HG02642 (cell line): ENCODE measurements around the gene DHX34.

Experiments
- ATAC-seq: cut with Tn5 transposase; IDR thresholded peaks from one replicate; pipeline ENCODE4 v1.9.1; 2021; ENCODE audit warnings: mild to moderate bottlenecking; ENCODE audit not compliant: unreplicated experiment, poor library complexity

DHX34 gene

GRCh38 chr19:47413941-47414340 is 64.8 kb downstream of the DHX34 start:
- ATAC-seq: no peak

DNA sequence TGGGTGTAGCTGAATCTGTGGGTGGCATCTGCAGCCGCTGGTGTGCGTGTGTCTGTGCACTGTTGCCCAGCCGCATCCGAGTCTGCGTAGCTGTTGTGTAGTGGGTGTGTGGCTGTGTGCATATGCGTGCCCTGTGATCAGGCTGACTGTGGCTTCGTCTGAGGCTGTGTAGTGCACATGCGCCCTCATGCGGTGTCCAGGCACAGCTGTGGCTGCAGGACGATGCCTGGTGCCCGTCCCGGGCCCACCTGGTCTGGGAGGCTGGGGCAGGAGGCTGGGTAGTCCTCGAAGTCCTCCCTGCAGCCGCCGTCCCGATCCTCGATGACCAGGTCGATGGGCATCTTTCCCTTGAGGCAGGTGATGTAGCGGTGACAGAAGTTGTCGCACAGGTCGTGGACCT is 65.4 kb downstream of the DHX34 start:
- ATAC-seq: no peak

DNA sequence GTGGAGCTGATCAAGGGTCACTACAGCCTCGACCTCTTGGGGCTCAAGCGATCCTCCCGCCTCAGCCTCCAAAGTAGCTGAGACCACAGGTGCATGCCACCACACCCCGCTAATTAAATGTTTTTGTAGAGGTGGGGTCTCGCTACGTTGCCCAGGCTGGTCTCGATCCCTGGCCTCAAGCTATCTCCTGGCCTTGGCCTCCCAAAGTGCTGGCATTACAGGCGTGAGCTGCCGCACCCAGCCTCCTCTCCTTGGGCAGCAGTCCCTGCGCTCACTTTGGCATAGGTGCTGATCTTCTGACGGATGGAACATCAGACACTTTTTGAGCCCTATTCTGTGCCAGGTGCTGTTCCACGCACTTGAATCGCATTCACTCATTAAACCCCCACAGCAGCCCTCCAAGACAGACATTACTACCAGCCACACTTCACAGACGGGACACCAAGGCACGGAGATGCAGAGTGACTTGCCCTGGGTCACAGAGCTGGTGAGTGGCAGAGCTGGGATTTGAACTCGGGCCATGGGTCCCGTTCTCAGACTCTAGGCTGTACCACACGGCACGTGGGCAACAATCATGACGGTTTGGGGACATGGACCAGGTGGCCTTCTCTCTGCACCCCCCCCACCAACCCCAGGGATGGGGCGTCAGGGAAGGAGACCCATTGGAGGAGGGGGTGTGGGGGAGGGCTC is 67.0 kb downstream of the DHX34 start:
- no peak for ATAC-seq

DNA sequence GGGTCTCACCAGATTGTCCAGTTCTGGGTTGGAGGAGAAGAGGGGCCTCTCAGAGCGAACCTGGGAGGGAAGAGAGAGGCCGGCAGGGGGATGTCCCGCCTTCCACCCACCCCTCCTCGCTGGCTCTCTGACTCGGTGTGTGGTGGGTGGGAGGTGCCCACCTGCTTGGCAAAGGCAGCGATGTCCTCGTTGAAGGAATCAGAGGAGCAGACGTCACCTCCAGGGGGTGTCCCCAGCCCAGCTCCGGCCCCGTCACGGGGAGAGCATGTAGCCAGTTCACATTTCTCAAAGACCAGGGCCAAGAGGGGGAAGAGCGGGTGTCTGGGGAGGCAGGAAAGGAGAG is 67.5 kb downstream of the DHX34 start:
- no peak for ATAC-seq

DNA sequence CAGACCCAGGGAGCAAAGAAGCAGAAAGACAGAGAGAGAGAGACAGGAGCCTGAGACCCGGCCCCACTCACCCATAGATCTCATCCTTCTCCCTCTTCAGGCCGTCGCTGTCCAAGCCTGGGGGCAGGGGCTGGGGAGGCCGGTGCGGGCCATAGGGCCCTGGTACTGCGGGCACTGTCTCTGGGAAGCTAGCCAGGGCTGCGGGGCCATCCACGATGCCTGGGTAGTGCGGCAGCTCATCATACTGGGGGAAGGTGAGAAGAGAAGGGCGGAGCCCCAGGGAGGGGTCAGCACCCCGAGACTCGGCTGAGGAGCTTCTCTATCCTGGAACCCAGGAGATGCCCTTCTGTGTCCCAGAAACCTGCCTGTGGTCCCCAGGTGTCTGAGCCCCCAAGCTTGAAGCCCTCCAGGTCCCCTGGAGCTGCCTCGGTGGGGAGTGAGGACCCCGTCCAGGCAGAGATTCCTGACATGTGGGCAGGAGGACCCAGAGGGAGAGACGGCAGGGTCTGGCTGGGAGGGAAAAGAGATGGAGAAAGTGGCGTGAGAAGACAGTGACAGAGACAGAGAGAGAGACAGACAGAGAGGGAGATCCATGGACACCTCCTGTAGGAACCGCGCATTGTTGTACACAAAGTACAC is 68.1 kb downstream of the DHX34 start:
- no peak for ATAC-seq

- no peak for ATAC-seq
These were observed 68.9 kb downstream of the DHX34 start for GRCh38 chr19:47417746-47418691.

DNA sequence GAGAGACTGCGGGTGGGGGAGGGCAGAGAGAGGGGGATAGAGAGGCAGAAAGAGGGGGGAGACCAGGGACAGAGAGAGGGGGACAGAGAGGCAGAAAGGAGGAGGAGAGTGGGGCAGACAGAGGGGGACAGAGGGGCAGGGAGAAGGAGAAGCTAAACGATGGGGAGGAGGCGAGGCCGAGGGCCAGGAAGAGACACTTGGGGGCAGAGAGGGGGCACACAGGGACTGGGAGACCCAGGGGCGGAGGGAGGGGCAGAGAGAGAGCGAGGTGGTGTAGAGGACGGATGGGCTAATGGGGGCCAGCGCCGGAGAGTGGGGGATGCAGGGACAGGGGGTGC is 69.5 kb downstream of the DHX34 start:
- ATAC-seq: no peak

GRCh38 chr19:47419030-47419783 is 70.1 kb downstream of the DHX34 start, which contains the start of gene MEIS3:
MEIS3 (minus strand) TSS chr19:47419527; CDS start chr19:47419081, 446 bp downstream.
- ATAC-seq: no peak

DNA sequence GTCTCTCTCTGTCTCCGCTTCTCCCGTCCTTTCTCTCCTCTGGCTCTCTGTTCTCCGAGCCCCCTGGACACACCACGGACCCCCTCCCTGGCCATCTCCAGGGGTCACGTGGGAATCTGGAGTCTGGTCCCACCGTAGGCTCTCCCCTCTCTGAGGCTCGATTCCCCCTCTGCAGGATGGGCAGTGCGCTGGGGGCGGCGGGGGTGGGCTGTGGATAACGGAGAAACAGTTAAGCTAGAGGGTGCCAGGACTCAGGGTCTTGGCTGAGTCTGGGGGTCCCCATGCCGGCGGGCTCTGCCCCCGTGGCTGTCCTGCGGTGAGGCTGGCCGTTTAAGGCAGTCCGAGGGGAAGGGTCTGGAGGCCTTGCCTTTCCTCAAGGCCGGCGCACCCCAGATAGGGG is 70.7 kb downstream of the DHX34 start:
- ATAC-seq: no peak

DNA sequence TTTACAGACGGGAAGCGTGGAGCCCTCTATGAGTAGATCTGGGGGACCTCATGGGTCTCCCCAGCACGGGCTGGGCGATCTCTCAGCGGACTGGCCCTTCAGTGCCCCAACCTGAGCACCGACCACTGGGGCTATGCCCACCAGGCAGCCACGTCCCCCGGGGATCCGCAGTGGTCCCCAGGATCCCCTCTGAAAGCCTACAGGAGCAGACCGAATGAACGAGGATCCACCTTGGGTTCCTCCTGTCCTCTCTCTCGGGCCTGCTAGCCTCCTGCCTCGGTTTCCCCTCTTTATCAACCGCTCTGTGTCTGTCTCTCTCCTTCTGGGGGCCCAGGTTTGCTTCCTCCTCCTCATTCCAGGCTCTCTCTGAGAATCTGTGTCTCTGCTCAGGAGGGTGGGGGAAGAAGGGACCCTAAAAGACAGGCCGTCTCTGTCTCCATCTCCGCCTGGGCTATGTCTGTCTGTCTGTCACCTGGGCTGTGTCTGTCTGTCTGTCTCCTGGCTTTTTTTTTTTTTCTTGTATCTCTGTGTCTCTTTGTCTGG is 72.2 kb downstream of the DHX34 start:
- no peak for ATAC-seq

DNA sequence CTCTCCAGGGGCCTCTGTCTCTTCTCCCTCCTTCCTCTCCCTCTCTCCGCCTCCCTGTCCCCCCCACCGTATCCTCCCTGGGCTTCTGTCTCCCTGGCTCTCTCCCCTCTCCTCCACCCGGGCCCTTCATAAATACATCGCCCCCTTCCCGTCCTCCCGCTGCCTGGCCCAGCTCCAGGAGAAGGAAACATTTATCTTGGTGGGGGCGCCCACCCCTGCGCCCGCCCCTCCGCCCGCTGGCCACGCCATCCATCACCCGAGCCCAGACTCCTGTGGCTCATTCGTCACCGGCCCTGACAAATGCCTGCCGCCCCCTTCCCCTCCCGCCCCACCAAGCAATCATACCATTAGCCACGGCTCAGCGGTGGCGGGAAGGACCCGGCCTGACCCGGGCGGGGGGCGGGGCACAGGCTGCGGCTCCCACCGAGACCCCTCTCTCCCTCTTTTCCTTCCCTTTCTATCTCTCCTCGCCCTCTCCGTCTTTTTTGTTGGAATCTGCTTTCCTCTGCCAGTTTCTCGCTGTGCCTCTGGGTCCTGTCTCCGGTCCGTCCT is 72.8 kb downstream of the DHX34 start:
- ATAC-seq: no peak

DNA sequence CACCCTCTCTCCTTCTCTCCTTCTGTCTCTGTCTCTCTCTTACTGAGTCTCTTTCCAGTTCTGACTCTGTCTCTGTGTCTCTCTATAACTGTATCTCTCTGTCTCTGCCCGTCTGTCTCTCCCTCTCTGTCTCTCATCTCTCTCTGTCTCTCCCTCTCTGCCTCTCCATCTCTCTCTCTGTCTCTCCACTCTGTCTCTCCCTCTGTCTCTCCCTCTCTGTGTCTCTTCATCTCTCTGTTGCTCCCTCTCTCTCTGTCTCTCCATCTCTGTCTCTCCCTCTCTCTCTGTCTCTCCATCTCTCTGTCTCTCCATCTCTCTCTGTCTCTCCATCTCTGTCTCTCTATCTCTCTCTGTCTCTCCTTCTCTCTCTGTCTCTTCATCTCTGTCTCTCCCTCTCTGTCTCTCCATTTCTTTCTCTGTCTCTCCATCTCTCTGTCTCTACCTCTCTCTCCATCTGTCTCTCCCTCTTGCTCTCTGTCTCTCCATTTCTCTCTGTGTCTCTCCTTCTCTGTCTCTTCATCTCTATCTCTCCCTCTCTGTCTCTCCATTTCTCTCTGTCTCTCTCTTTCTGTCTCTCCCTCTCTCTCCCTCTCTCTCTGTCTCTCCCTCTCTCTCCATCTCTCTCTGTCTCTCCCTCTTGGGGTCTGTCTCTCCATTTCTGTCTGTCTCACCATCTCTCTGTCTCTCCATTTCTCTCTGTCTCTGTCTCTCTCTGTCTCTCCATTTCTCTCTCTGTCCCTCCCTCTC is 73.5 kb downstream of the DHX34 start:
- no peak for ATAC-seq

DNA sequence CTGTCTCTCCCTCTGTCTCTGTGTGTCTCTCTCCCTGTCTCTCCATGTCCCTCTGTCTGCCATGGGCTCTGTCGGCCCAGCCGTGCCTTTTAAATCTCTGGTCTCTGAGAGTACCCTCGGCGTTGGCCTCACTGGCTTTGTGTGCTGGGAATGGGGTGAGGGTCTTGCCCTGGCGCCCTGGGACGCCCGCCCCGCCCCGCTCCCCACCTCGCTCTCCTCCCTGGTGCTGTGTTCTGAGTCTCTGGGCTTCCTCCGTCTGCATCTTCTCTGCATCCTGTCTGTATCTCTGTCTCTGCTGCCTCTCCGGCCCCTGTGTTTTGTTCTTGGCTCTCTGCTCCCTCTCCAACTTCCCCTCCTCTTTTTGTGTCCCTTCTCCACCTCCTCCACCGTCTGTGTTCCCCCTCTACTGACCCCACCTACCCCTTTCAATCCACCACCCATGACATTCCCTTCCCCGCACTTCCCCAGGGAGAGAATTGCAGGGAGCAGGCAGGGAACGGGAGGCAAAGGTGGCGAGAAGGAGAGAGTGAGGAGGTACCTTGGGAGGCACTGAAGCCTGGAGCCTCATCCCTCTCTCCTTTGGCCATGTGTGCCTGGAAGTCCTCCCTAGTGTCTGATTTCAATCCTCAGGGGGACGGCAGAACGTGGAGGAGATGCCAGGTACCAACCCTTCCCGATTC is 74.2 kb downstream of the DHX34 start:
- ATAC-seq: no peak

DNA sequence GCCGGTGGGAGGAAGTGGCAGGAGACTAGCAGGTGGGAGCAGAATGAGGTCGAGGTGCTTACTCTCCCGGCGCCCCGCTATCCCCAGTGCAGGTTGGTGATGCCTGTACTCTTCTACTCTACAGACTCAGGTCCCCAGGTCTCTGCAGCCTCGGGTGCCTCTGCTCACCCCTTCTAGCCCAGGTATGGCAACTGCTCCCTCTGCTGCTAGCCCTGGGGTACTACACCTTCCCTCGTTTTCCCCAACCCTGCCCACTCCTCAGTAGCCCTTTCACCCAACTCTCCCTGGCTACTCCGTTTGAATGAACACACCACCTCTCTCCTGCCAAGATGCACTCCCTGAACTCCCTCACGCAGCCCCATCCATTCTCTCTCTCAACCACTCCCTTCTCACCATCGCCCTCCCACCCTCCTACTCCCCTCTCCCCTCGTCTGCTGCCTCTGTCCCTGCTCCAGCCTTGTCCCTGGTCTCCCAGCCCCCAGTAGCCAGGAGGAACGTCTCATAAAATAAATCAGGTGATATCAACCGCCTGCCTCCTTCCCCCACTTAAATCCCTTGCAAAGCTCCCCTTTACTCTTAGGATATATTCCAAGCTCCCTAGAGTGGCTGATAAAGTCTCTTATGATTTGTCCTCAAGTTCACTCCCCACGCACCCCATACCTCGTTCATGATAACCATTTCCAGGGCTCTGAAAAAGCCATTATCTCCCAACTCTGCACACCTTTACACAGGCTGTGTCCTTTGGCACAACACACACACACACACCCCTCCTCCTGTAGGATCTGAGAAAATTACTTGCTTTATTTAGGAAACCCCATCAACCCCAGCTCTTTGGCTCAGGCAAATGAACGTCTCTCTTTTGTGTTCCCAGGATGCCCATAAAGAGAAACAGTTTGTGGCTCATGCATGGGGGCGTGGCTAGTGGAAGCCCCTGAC is 78.4 kb downstream of the DHX34 start:
- ATAC-seq: no peak

DNA sequence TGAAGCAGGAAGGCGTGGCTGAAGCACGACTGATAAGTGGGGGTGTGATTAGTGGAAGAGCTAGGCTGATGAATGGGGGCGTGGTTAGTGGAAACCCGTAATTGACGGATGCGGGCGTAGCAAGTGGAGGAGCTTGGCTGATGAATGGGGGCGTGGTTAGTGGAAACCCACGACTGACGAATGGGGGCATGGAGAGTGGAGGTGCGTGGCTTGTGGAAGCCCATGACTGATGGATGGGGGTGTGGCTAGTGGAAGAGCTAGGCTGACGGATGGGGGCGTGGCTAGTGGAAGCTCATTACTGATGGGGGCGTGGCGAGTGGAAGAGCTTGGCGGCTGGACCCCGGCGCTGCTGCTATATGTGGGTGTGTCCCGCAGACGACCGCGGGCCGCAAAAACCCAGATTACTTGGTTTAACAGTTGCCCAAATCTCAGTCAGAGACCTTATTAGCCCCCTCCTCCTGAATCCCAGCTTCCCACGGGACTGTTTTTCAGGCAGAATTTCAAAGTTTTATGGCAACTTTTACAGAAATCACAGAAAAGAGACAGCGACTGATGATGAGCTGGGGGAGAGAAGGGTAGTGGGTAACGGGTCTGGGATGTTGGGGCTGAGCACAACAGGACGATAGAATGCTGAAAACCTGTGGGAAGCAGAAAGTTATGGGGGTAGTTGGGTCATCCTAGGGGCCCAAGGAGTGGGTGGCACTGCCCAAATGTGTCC is 79.2 kb downstream of the DHX34 start:
- ATAC-seq: no peak

DNA sequence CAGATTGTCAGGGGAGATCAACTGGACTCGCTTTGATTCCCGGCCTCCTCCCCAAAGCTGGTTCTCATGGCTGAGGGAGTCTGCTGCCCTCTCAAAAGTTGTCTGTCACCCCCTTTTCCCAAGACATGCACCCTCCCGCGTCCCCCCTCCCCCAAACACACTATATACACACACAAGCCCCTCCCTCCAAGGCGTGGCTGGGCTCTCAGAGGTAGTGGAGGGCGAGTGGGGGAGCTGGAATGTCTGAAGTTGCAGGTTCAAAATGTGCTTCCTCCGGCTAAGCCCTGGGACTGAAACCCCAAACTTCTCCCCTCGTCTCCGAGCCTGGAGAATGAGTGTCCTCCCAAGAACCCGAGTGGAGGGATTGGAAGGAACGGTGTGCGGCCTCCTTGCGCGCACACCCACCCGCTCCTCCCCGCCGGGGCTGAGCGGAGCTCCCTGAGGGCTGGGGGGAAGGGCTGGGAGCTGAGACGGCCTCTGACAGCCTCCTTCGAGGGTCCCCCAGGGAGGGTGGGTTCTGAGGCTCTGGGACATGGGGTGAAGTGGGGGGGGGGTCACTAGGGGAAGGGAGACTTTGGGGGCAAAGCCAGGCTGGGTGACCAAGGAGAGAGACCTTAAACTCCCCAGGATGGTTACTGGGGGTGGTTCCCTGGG is 80.2 kb downstream of the DHX34 start:
- no peak for ATAC-seq
